Karpas-422 (cell line): ENCODE data around the gene UNC5C. TPM values are rescaled to one million over a fixed set of nuclear protein-coding genes. Genes with fewer than 3 reads are reported as not detected.

Source experiments
- DNase-seq: peaks from one replicate; pipeline ENCODE4 v3.0.0-alpha.2; 2015
- H2AFZ ChIP-seq: fragments of 200-600 bp; sonication (generic); 2 replicates; pipeline ENCODE4 v1.6.1; 2014; ENCODE audit warnings: antibody characterized with exemption, low read length, mixed read lengths
- H3K27ac ChIP-seq: fragments of 200-600 bp; sonication (generic); 2 replicates; pipeline ENCODE4 v1.5.1; 2014; ENCODE audit warnings: mild to moderate bottlenecking, low read length, moderate library complexity
- H3K27me3 ChIP-seq: fragments of 200-600 bp; sonication (generic); 2 replicates; pipeline ENCODE4 v1.6.1; 2014; ENCODE audit warnings: low read length, mixed read lengths
- H3K36me3 ChIP-seq: fragments of 200-600 bp; sonication (generic); 2 replicates; pipeline ENCODE4 v1.6.1; 2014; ENCODE audit warnings: low read length, mixed read lengths; ENCODE audit not compliant: insufficient read depth
- H3K4me1 ChIP-seq: fragments of 200-600 bp; sonication (generic); 2 replicates; pipeline ENCODE4 v1.6.1; 2014; ENCODE audit warnings: mild to moderate bottlenecking, low read length, mixed read lengths
- H3K4me2 ChIP-seq: fragments of 200-600 bp; sonication (generic); 2 replicates; pipeline ENCODE4 v1.6.1; 2014; ENCODE audit warnings: low read length, low read depth, mild to moderate bottlenecking; ENCODE audit not compliant: poor library complexity, severe bottlenecking
- H3K4me3 ChIP-seq: fragments of 200-600 bp; sonication (generic); 2 replicates; pipeline ENCODE4 v1.5.1; 2014; ENCODE audit warnings: mild to moderate bottlenecking, antibody characterized with exemption, low read length, mixed read lengths
- H3K79me2 ChIP-seq: fragments of 200-600 bp; sonication (generic); 2 replicates; pipeline ENCODE4 v1.6.1; 2014; ENCODE audit warnings: mild to moderate bottlenecking, low read length, mixed read lengths
- H3K9ac ChIP-seq: fragments of 200-600 bp; sonication (generic); 2 replicates; pipeline ENCODE4 v1.6.0; 2014; ENCODE audit warnings: low read length
- H3K9me2 ChIP-seq: fragments of 200-600 bp; sonication (generic), shearing (Covaris generic); replicated peaks from 2 replicates; pipeline ENCODE4 v1.6.0; 2014; ENCODE audit warnings: mild to moderate bottlenecking, low read length, moderate library complexity; ENCODE audit not compliant: insufficient read depth
- H3K9me3 ChIP-seq: fragments of 300-700, 200-600 bp; sonication (generic); 2 replicates; pipeline ENCODE4 v1.6.1; 2014; ENCODE audit warnings: low read length, mixed read lengths
- H4K20me1 ChIP-seq: fragments of 200-600 bp; sonication (generic); 2 replicates; pipeline ENCODE4 v1.6.1; 2014; ENCODE audit warnings: mild to moderate bottlenecking, antibody characterized with exemption, low read length, low read depth; ENCODE audit not compliant: insufficient read depth
- total RNA-seq: library from RNA; depleted of rRNA; stranded (reverse); fragments of >200 nt; shearing (Covaris generic); gene quantifications from 2 replicates; pipeline ENCODE4 v1.2.3, GENCODE V29; 2014; ENCODE audit warnings: low replicate concordance

The UNC5C gene
- total RNA-seq, 1 experiment from 2014 or later, result not detected

- no peaks in the 10 kb centered on the region for H3K79me2 ChIP-seq
- no peak overlapping the region for H3K4me3 ChIP-seq
- no peaks in the 10 kb centered on the region for H3K36me3 ChIP-seq
- H3K9me3 ChIP-seq, result no peaks in the 10 kb centered on the region
- H3K9me2 ChIP-seq, result no peaks in the 10 kb centered on the region
- no peak overlapping the region for H3K4me2 ChIP-seq
- H3K27me3 ChIP-seq, result no peaks in the 10 kb centered on the region
- no peak overlapping the region for H3K9ac ChIP-seq
- H2AFZ ChIP-seq, result no peak overlapping the region
- no peak overlapping the region for H3K27ac ChIP-seq
- no peaks in the 10 kb centered on the region for H3K4me1 ChIP-seq
- no peak for DNase-seq
- H4K20me1 ChIP-seq, result no peaks in the 10 kb centered on the region
Observed at GRCh38 chr4:95317085-95317793, 231.5 kb downstream of the UNC5C start.

DNA sequence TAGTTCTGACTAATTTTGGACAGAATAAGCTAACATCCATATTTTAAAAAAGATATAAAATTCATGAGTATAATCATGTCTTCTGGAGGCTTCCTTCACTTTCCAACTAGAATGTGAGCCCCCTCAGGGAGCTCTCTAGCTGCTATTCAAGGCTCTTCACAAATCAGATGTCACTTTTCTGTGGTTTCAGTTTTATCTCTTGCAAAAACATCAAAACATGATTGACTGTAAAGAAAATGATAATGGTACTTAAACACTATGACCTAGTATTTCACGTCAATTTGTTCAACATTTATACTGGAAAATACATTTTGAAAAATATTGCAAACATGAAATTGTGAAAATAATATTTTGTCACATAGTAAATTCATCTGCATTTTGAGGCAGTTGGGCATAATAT lies 234.2 kb downstream of the UNC5C start:
- Histone ChIP-seq H3K9me2 (no peaks in the 10 kb centered on the region), H3K9ac (no peak overlapping the region), H3K4me1 (no peaks in the 10 kb centered on the region), H3K9me3 (no peaks in the 10 kb centered on the region), H3K79me2 (no peaks in the 10 kb centered on the region), H3K4me3 (no peak overlapping the region), H3K27me3 (no peaks in the 10 kb centered on the region), H3K36me3 (no peaks in the 10 kb centered on the region), H3K4me2 (no peak overlapping the region), H3K27ac (no peak overlapping the region), H2AFZ (no peak overlapping the region), H4K20me1 (no peaks in the 10 kb centered on the region)
- no peak for DNase-seq

GRCh38 chr4:95304898-95305297 lies 243.9 kb downstream of the UNC5C start:
- H3K27me3 ChIP-seq, result no peaks in the 10 kb centered on the region
- H3K4me1 ChIP-seq, result no peaks in the 10 kb centered on the region
- DNase-seq, result no peak
- H3K9me2 ChIP-seq, result no peaks in the 10 kb centered on the region
- no peaks in the 10 kb centered on the region for H3K36me3 ChIP-seq
- no peak overlapping the region for H2AFZ ChIP-seq
- no peaks in the 10 kb centered on the region for H4K20me1 ChIP-seq
- H3K4me3 ChIP-seq, result no peak overlapping the region
- no peak overlapping the region for H3K9ac ChIP-seq
- H3K4me2 ChIP-seq, result no peak overlapping the region
- no peak overlapping the region for H3K27ac ChIP-seq
- no peaks in the 10 kb centered on the region for H3K9me3 ChIP-seq
- H3K79me2 ChIP-seq, result no peaks in the 10 kb centered on the region

DNA sequence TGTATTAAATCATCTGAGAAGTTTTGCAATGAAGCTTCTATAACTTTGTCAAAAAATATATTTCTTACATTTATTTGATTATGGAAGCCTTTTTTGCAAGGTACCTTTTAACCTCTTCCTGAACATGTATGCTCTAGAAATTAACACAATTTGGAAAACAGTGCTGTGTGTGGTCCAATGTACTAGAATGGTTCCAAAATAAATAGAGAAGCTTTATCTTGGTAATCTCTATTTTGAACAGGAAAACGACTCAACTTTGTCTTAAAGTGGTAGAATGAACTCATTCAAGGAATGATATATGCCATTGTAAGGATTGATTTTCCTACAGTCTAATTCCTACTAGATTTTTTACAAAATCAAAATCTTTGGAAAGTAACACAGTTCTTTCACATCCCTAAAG lies 248.5 kb downstream of the UNC5C start:
- Histone ChIP-seq H3K4me1 (no peaks in the 10 kb centered on the region), H3K36me3 (no peaks in the 10 kb centered on the region), H2AFZ (no peak overlapping the region), H3K9ac (no peak overlapping the region), H3K79me2 (no peaks in the 10 kb centered on the region), H3K4me3 (no peak overlapping the region), H3K4me2 (no peak overlapping the region), H4K20me1 (no peaks in the 10 kb centered on the region), H3K9me3 (no peaks in the 10 kb centered on the region), H3K27ac (no peak overlapping the region), H3K27me3 (no peaks in the 10 kb centered on the region), H3K9me2 (no peaks in the 10 kb centered on the region)
- DNase-seq, result no peak

DNA sequence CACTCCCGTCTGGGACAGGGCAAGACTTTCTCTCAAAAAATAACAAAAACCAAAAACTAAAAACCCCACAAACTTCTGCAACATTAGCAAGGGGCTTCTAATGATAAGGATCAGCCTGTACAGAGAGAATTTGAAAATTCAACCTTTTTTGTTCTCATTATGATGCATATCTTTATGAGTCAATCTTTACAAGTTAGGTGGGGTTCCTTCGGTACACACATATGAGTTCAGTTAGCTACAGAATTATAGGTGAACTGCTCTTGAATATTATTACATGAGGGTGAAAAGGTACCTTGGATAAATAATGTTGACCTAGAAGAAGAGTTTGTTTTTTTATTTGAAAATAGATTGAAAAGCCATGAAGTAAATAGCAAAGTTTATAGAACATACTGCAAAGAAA lies 252.7 kb downstream of the UNC5C start:
- H3K9me2 ChIP-seq, result no peaks in the 10 kb centered on the region
- H3K4me2 ChIP-seq, result no peak overlapping the region
- H4K20me1 ChIP-seq, result no peaks in the 10 kb centered on the region
- DNase-seq, result no peak
- H3K79me2 ChIP-seq, result no peaks in the 10 kb centered on the region
- H3K4me3 ChIP-seq, result no peak overlapping the region
- no peaks in the 10 kb centered on the region for H3K4me1 ChIP-seq
- H3K27me3 ChIP-seq, result no peaks in the 10 kb centered on the region
- no peak overlapping the region for H3K9ac ChIP-seq
- H3K27ac ChIP-seq, result no peak overlapping the region
- H3K36me3 ChIP-seq, result no peaks in the 10 kb centered on the region
- H3K9me3 ChIP-seq, result no peaks in the 10 kb centered on the region
- H2AFZ ChIP-seq, result no peak overlapping the region

GRCh38 chr4:95295157-95295556 lies 253.6 kb downstream of the UNC5C start:
- H3K4me1 ChIP-seq, result no peaks in the 10 kb centered on the region
- H2AFZ ChIP-seq, result no peak overlapping the region
- no peak for DNase-seq
- no peak overlapping the region for H3K9ac ChIP-seq
- no peak overlapping the region for H3K4me2 ChIP-seq
- H3K36me3 ChIP-seq, result no peaks in the 10 kb centered on the region
- no peaks in the 10 kb centered on the region for H3K27me3 ChIP-seq
- H3K79me2 ChIP-seq, result no peaks in the 10 kb centered on the region
- H3K9me3 ChIP-seq, result no peaks in the 10 kb centered on the region
- H4K20me1 ChIP-seq, result no peaks in the 10 kb centered on the region
- no peak overlapping the region for H3K4me3 ChIP-seq
- no peaks in the 10 kb centered on the region for H3K9me2 ChIP-seq
- no peak overlapping the region for H3K27ac ChIP-seq

DNA sequence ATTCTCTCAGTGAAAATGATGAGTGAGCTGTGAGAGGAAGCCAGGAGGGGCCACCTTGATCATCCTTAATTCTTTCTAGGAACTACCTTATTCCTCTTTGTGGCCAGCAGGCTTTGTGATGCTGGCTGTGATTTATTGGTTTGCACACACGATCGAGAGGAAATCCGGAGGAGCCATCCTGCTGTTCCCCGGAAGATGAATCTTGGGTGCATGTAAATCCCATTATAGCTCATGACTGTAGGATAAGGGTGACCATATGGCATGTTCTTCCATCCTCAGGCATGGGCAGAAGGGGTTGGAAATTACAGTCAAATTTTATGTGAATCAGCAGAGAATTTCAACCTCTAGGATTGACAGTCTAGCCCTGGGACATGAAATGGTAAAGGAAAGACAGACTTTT lies 254.5 kb downstream of the UNC5C start:
- Histone ChIP-seq H4K20me1 (no peaks in the 10 kb centered on the region), H3K4me2 (no peak overlapping the region), H2AFZ (no peak overlapping the region), H3K36me3 (no peaks in the 10 kb centered on the region), H3K79me2 (no peaks in the 10 kb centered on the region), H3K27me3 (no peaks in the 10 kb centered on the region), H3K9me2 (no peaks in the 10 kb centered on the region), H3K27ac (no peak overlapping the region), H3K4me1 (no peaks in the 10 kb centered on the region; the same call in 1 of the 2 replicates), H3K9ac (no peak overlapping the region), H3K9me3 (no peaks in the 10 kb centered on the region), H3K4me3 (no peak overlapping the region)
- no peak for DNase-seq

GRCh38 chr4:95293014-95293413 lies 255.8 kb downstream of the UNC5C start:
- H3K4me2 ChIP-seq, result no peak overlapping the region
- no peaks in the 10 kb centered on the region for H3K79me2 ChIP-seq
- H3K9me2 ChIP-seq, result no peaks in the 10 kb centered on the region
- H3K9me3 ChIP-seq, result no peaks in the 10 kb centered on the region; the same call in 1 of the 2 replicates
- H2AFZ ChIP-seq, result no peak overlapping the region
- H3K4me1 ChIP-seq, result peaks cover 5% of the 10 kb centered on the region; the same call in 1 of the 2 replicates
- H4K20me1 ChIP-seq, result no peaks in the 10 kb centered on the region
- H3K9ac ChIP-seq, result no peak overlapping the region
- no peak for DNase-seq
- H3K27me3 ChIP-seq, result no peaks in the 10 kb centered on the region
- H3K27ac ChIP-seq, result no peak overlapping the region
- no peaks in the 10 kb centered on the region for H3K36me3 ChIP-seq
- no peak overlapping the region for H3K4me3 ChIP-seq
